Diencephalon (tissue), 1 donor: ENCODE results near the gene POU2F1. TPM values are rescaled to one million over a fixed set of nuclear protein-coding genes. Genes with fewer than 3 reads are reported as not detected.

Experiments used
- total RNA-seq: library from RNA; depleted of rRNA; stranded (reverse); fragments of >200 nt; gene quantifications from one replicate; pipeline ENCODE4 v1.2.3, GENCODE V29; 2014

The POU2F1 gene
- total RNA-seq: 36.9 TPM

GRCh38 chr1:167220537-167221125, at the start of gene POU2F1:
TSS of gene POU2F1 (plus strand) at chr1:167220886. CDS start at chr1:167220898, 12 bp downstream.

Other genes with a start within 250 kb of the POU2F1 start
- gene ILDR2, start 245.3 kb upstream of the POU2F1 start, total RNA-seq: 76.8 TPM
- gene MAEL, start 231.6 kb upstream of the POU2F1 start, total RNA-seq: 3.2 TPM
- gene GPA33, start 130.5 kb upstream of the POU2F1 start, total RNA-seq: not detected
- gene STYXL2, start 126.8 kb upstream of the POU2F1 start, total RNA-seq: 0.69 TPM